ENCODE data around the gene CNEP1R1. TPM values are rescaled to one million over a fixed set of nuclear protein-coding genes. Genes with fewer than 3 reads are reported as not detected.

The CNEP1R1 gene
- total RNA-seq, 4 donors from 2014 or later, result 11.2 to 18.7 (median 14.2) TPM

DNA sequence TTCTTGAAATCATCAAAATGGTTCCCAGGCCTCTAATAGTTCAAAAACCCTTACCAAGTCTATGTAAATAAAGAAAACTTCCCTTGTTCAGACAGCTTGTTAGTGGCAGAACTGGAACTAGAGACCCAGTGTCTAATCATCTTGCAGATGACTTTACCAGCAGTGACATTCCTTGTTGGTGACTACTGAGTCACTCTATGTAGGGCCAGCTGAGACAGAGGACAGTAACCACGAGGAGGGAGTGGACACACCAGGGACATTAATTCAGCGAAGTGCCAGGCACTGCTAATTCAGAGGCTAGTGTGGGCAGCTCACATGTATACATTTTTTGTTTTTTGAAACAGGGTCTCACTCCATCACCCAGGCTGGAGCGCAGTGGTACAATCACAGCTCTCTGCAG, 34.6 kb downstream of the CNEP1R1 start:
- DNase-seq (ENCODE audit: extremely low spot score), result no peak
- Histone ChIP-seq H3K4me1 (no peaks in the 10 kb centered on the region), H3K9me3 (peaks cover 0 to 14% (median 4%) of the 10 kb centered on the region in 4 donors), H3K27me3 (no peaks in the 10 kb centered on the region), H3K4me3 (no peak overlapping the region), H3K27ac (replicated peaks in 1 of 4) (no peak overlapping the region), H3K36me3 (no peaks in the 10 kb centered on the region)
- WGBS, result 90% methylated on average over 3 of the region's 3 CpGs
- TF ChIP-seq EP300 (IDR thresholded peaks at IDR 0.05), result no peak
- intact Hi-C loops (cut with DNase I), result loop anchor here (10.0 kb wide), 1 partner anchor 305 kb away; the partner anchor contains the start of gene BRD7

DNA sequence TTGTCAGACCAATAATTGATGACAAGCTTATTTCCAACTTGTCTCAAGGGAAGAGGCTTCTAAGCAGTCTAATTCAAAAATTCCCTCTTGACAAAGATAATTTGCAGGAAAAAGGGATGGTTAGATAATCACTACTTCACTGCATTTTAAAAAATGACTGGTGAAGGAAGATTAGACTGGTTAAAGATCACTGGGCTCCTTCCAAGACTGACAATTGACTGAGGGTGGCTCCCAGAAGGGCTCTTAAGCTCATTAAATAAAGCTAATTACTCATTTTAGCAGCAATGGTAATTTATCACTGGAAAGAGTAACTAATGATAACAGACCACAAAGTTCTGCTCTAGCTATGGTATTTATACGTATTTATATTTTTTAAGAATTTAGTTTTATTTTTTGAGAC, 36.3 kb downstream of the CNEP1R1 start:
- intact Hi-C loops (cut with DNase I), result loop anchor here (10.0 kb wide), 1 partner anchor 303 kb away; the partner anchor contains the start of gene BRD7
- DNase-seq (ENCODE audit: extremely low spot score), result no peak
- H3K4me3 ChIP-seq, result no peak overlapping the region
- 0% methylated on average over 1 of the region's 1 CpG for WGBS
- H3K4me1 ChIP-seq, result peaks cover 0 to 5% (median 4%) of the 10 kb centered on the region in 4 donors
- H3K27ac ChIP-seq (replicated peaks in 1 of 4), result no peak overlapping the region
- no peaks in the 10 kb centered on the region for H3K27me3 ChIP-seq
- TF ChIP-seq, protein P1, sequence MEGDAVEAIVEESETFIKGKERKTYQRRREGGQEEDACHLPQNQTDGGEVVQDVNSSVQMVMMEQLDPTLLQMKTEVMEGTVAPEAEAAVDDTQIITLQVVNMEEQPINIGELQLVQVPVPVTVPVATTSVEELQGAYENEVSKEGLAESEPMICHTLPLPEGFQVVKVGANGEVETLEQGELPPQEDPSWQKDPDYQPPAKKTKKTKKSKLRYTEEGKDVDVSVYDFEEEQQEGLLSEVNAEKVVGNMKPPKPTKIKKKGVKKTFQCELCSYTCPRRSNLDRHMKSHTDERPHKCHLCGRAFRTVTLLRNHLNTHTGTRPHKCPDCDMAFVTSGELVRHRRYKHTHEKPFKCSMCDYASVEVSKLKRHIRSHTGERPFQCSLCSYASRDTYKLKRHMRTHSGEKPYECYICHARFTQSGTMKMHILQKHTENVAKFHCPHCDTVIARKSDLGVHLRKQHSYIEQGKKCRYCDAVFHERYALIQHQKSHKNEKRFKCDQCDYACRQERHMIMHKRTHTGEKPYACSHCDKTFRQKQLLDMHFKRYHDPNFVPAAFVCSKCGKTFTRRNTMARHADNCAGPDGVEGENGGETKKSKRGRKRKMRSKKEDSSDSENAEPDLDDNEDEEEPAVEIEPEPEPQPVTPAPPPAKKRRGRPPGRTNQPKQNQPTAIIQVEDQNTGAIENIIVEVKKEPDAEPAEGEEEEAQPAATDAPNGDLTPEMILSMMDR (IDR thresholded peaks at IDR 0.05), result no peak
- no peak for TF ChIP-seq EP300 (IDR thresholded peaks at IDR 0.05)
- no peak for TF ChIP-seq POLR2AphosphoS5 (IDR thresholded peaks at IDR 0.05)
- no peak for TF ChIP-seq POLR2A (IDR thresholded peaks at IDR 0.05; ENCODE audit: low read depth)
- no peaks in the 10 kb centered on the region for H3K36me3 ChIP-seq
- peaks cover 0 to 7% (median 3%) of the 10 kb centered on the region in 4 donors for H3K9me3 ChIP-seq

DNA sequence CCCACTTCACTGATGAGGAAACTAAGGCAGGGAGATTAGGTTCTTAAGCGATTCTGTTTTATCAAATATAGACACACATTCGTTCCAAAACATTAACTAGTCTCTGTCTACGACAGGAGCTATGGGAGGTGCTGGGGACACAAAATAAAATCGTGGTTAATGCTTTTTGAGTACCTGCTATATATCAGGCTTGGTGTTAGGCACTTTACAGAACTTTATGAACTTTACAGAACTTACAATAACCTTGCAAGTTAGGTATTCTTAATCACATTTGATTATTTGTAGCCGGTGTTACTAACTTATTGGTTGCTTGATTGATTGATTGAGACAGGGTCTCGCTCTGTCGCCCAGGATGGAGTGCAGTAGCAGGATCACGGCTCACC, 40.2 kb downstream of the CNEP1R1 start:
- peaks cover 20 to 39% (median 29%) of the 10 kb centered on the region in 4 donors for H3K4me1 ChIP-seq
- no peaks in the 10 kb centered on the region for H3K27me3 ChIP-seq
- H3K9me3 ChIP-seq, result no peaks in the 10 kb centered on the region
- intact Hi-C loops (cut with DNase I), result loop anchor here (5.0 to 10.0 kb wide), 2 partner anchors 87 to 300 kb away; partner anchors contain the start of genes BRD7 and TENT4B
- 84% methylated on average over 8 of the region's 8 CpGs for WGBS
- no peak for TF ChIP-seq POLR2AphosphoS5 (IDR thresholded peaks at IDR 0.05)
- TF ChIP-seq POLR2A (IDR thresholded peaks at IDR 0.05; ENCODE audit: low read depth), result no peak
- TF ChIP-seq, protein P1 (IDR thresholded peaks at IDR 0.05), result no peak
- no peak for TF ChIP-seq EP300 (IDR thresholded peaks at IDR 0.05)
- no peak for DNase-seq (ENCODE audit: extremely low spot score)
- peak overlapping the region; percentile 87 to 99 (median 96) for H3K4me3 ChIP-seq
- peak overlapping the region; percentile 95 to 99 (median 98) for H3K27ac ChIP-seq (replicated peaks in 1 of 4)
- H3K36me3 ChIP-seq, result peaks cover 0 to 13% (median 11%) of the 10 kb centered on the region in 4 donors

DNA sequence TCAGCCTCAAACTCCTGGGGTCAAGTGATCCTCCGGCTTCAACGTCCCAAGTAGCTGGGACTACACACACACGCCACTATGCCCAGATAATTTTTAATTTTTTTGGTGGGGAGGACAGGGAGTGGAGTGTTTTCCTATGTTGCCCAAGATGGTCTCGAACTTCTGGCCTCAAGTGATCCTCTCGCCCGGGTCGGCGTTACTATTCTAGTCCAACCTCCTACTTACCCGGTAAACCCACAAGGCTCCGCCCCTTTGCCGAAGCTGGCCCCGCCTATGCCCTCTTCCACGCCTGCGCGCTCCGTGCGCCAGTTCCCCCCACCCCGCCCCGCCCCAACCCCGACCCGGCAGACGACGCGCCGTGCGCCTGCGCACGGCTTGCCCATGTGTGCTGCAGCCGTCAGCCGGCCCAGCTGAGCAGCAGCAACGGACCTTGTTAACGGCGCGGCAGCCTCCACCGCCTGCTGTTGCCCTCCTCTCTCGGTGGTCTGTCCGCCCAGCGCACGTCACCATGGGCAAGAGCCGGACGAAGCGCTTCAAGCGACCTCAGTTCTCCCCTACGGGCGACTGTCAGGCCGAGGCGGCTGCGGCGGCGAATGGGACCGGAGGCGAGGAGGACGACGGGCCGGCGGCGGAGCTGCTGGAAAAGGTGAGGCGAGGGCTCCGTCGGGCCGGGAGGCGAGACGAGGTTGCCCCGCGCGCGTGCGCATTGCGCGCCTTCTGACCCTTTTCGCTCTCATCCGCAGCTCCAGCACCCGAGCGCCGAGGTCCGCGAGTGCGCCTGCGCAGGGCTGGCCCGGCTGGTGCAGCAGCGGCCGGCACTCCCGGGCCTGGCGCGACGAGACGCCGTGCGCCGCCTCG, 40.8 kb downstream of the CNEP1R1 start, which contains the start of gene HEATR3:
Gene HEATR3, plus strand, starts transcription at position 347 of the 858 bp plus-strand sequence. Its CDS starts 162 bp downstream, at position 509.
- peak within 1 kb of the TSS; percentile 95 to 99 (median 98) for H3K27ac ChIP-seq (replicated peaks in 1 of 4)
- H3K4me1 ChIP-seq, result peaks cover 20 to 39% (median 29%) of the 10 kb centered on the region in 4 donors
- intact Hi-C loops (cut with DNase I), result loop anchor here (2.0 to 10.0 kb wide), 4 partner anchors 41 to 299 kb away; partner anchors contain the start of genes BRD7, CNEP1R1 and TENT4B
- WGBS, result 6% methylated on average over 27 of the region's 91 CpGs
- no peaks in the 10 kb centered on the region for H3K27me3 ChIP-seq
- peak; percentile 96 for DNase-seq (ENCODE audit: extremely low spot score)
- H3K4me3 ChIP-seq, result peak within 1 kb of the TSS; percentile 87 to 99 (median 96)
- no peak for TF ChIP-seq POLR2A (IDR thresholded peaks at IDR 0.05; ENCODE audit: low read depth)
- TF ChIP-seq POLR2AphosphoS5 (IDR thresholded peaks at IDR 0.05), result peak; percentile 55 to 83
- H3K36me3 ChIP-seq, result peaks cover 3 to 19% (median 17%) of the 10 kb centered on the region in 4 donors
- H3K9me3 ChIP-seq, result no peaks in the 10 kb centered on the region

DNA sequence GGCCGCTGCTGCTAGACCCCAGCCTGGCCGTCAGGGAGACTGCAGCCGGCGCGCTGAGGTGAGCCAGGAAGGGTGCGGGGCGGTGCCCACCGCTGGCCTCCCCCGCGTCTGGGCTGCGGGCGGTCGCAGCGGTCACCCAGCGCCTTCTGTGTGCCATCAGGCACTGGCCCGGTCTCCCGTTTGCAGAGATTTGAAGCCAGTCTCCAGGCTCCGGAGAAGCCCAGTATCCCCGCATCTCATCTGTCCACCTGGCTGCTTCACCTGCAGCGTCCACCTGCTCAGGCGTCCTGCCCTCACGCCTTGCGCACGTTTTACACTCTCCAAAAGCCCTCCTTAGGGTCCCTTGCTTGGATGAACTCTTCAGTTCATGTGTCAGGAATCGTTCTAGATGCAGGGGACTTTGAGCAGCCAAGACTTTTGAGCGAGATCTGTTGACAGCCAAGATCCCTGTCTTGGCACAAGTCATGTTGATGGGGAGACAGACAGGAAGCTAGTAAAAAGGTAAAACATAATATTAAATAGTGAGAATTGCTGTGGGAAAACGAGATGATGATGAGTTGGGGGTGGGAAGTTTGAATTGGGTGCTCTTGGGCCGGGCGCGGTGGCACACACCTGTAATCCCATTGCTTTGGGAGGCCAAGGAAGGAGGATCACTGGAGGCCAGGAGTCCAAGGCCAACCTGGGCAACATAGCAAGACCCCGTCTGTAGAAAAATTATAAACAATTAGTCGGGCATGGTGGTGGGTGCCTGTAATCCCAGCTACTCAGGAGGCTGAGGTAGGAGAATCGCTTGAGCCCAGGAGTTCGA, 41.7 kb downstream of the CNEP1R1 start:
- 25% methylated on average over 34 of the region's 34 CpGs for WGBS
- Histone ChIP-seq H3K27ac (replicated peaks in 1 of 4) (peak overlapping the region; percentile 95 to 99 (median 98)), H3K36me3 (peaks cover 4 to 26% (median 22%) of the 10 kb centered on the region in 4 donors), H3K4me3 (peak overlapping the region; percentile 87 to 99 (median 96)), H3K4me1 (peaks cover 20 to 39% (median 29%) of the 10 kb centered on the region in 4 donors), H3K27me3 (no peaks in the 10 kb centered on the region), H3K9me3 (no peaks in the 10 kb centered on the region)
- no peak for DNase-seq (ENCODE audit: extremely low spot score)
- intact Hi-C loops (cut with DNase I), result loop anchor here (2.0 to 10.0 kb wide), 4 partner anchors 42 to 298 kb away; partner anchors contain the start of genes BRD7, CNEP1R1 and TENT4B
- TF ChIP-seq, protein P1 (IDR thresholded peaks at IDR 0.05), result peak in 2 of 3 experiments; percentile 13 to 19
- TF ChIP-seq EP300 (IDR thresholded peaks at IDR 0.05), result no peak

Measured in esophagus muscularis mucosa (tissue), 4 donors.